Colon (tissue), 2 donors: ENCODE measurements around the gene CAPN8.

ENCODE experiments used
- FAIRE-seq: peaks from 2 replicates; lab custom pipeline; 2012; peaks lifted over from hg19 to GRCh38; lab: Jason Lieb, UNC
- donor health status: control.
- donor health status: control.

CAPN8 gene

DNA sequence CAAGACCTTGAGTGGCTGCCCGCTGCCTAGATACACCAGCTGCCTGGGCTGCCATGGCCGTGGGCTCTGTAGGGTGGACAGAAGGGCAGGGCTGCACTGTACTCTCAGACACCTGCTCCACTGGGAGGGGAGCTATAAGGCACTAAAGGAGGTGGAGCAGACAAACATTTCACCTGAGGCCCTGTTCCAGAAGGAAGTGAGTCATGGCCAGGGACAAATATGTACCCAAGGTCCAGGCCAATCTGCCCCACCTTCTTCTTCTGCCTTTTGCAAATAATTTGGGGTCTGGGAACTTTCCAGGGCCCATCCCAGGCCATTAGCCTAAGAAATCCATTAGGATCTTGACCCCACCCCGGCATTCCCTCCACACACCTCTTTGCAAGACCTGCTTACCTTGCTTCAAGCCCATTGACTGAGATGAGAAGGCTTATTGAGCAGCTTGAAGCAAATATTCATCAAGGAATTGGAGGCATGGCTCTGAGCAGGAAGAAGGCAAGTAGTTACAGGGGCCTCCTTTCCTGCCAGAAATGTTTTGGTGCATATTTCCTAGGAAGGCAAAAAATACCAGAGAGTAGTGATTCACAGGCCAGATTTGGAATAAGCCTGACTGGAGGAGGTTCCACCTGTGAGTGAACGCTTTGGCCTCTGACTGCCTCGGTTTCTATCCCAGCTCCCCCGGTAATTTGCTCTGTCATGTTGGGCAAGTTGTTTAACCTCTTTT, at the start of gene CAPN8:
CAPN8 (minus strand) TSS at position 110 of the 721 bp plus-strand sequence; CDS start at position 55, 55 bp downstream.
- no peak for FAIRE-seq

DNA sequence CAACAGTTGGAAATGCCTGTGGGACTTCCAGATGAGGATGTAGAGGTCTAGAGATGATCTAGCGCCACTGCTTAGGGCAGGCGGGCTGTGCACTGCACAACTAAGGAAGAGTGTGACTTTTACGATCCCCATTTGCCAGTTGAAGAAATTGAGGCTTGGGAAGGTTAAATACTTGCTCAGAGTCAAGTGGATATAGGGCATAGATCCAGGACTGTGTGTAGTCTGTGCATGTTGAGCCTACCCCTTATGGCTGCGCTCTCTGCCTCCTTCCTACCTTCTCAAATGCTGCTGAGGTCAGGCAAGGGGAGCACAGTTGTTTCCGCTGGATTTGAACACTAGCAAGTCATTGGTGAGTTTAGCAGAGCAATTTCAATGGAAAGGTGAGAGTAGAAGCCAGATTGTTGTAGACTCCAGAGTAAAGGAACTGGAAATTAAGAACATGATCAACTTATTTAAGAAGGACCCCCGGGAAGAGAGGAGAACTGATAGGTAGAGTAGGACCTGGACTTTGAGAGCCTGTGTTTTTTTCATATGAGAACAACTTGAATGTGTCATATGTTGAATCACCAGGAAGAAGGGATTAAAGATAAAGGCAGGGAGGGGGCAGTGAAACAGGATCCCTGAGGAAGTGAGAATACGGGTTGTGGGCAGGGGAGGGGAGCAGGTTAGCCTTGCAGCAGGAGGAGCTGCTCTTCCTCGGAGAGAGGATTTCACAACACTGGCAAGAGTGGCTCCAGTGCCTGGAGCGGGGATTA, 49.5 kb upstream of the CAPN8 start:
- FAIRE-seq = no peak

GRCh38 chr1:223714421-223714724, 48.9 kb upstream of the CAPN8 start:
- no peak for FAIRE-seq

DNA sequence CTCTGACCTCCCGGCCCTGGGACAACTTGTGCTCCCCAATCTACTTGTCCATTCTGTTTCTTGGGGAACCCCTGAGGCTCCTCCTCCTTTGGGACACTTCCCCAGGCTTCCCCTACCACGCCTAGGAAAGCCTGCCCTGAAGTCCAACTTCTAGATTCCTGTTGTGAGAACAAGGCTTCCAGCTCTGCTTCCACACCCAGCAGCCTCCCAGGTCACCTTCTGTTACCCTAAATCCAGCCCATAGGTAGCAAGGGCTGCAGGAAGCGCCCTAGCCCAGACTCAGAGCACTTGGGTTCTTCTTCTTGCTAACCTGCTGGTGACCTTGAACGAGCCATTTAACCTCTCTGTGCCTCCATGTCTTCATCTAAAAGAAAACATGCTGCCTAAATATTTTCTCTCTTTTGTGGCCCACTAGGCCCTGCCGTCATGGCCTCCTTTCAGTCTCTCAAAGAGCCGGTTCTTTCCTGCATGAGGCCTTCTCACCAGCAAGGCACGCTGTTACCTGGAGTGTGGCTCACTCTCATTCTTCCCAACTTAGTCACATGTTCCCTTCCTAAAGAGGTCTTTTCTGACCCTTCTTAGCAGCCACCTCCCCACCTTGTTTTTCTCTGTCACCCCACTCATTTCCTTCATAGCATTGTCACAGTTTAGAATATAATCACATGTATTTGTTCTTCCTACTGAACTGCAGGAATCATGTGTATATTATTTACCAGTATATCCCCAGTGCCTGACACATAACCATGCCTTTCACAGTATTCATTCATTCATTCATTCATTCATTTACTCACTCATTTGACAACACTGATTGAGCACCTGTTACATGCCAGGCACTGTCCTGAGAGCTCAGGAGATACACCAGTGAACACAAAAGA, 48.3 kb upstream of the CAPN8 start:
- FAIRE-seq = no peak

DNA sequence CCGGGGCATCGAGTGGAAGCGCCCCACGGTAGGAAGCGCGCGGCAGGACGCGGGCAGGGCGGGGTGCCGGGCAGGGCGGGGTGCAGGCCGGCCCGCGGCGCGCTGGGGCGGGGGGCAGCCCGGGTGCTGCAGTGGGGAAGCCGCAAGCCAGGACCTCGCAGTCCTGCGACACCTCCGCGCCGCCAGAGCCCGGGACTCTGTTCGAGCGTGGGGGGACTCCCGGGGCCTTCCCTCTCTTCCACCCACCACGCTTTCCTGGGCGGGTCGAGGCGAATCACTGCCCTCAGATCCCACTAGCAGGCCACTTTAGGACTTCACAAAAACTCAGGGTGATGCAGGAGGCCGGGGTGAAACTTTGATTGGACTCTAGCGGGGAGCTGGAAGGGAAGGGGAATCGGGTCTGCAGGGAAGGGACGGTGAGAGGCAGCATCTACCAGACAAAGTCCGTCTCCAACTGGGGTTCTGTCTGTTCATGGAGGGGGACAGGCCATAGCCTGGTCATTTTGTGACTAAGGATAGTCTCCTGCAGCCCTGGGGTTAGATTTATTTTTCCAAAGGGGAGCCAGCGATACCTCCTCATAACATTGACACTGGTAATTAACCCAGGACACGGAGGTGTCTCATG, 47.5 kb upstream of the CAPN8 start:
- FAIRE-seq = no peak

- FAIRE-seq = no peak
These were observed 46.8 kb upstream of the CAPN8 start, which contains the start of gene CAPN2 for GRCh38 chr1:223712194-223712849. Gene CAPN2 (plus strand): TSS chr1:223712539. CDS start chr1:223712641, 102 bp downstream.

DNA sequence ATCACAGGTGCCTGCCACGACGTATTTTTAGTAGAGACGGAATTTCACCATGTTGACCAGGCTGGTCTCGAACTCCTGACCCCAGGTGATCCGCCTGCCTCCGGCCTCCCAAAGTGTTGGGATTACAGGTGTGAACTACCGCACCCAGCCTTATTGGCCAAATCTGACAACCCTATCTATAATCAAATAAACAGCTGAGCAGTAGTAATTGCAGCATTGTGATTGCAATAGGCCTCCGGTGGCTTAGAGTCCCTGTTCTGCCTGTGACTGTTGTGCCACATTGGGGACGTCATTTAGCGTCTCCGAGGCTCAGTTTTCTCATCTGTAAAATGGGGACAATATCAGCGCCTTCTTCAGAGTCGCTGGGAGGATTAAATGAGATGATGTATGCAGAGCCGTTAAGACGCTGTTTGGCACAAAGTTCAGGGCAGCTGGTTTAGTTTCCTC, 46.3 kb upstream of the CAPN8 start:
- FAIRE-seq = no peak

DNA sequence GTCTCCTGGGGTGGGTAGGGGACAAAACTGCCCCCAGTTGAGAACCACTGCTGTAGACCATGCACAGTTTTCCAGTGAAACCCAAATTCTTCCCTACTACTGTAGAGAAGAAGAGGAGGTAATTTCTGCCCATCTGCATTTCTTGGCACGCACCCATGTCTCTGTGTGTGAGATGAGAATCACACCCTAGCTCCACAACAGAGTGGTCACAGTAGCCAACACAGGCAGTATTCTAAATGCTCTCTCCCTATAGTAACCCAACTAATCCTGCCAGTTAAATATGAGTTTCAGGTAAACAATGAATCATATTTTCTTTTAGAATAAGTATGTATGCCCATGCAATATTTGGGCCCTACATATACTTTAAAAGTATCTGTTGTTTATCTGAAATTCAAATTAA, 45.7 kb upstream of the CAPN8 start:
- no peak for FAIRE-seq

DNA sequence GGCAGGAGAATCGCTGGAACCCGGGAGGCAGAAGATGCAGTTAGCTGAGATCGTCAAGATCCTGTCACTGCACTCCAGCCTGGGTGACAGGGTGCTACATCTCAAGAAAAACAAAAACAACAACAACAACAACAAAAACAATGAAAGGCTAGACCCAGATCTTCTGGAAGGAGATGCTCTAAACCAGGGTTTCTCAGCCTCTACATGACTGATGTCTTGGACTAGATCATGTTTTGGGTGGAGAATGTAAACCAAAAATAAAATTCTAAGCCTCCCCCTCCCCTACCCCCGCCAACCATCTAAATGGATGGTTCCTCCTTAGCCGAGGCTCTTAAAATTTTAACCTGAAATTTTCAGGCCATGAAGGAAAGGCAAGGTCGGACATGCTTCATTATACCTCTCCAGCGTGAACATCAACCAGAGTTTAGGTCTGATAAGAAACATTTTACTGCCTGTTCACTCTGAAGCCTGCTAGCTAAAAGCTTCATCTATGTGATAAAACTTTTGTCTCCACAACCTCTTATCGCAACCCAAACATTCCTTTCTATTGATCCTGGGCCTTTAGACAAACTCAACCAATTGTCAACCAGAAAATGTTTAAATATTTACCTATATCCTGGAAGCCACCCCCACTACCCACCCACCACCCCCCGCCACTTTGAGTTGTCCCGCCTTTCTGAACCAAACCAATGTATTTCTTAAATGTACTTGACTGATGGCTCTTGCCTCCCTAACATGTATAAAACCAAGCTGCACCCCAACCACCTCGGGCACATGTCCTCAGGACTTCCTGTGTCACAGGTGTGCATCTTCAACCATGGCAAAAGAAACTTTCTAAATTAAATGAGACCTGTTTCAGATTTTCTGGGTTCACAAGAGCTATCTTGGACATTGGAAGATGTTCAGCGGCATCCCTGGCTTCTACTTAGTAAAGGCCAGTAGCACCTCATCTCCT, 45.0 kb upstream of the CAPN8 start:
- FAIRE-seq = no peak

- no peak for FAIRE-seq
These were observed 44.1 kb upstream of the CAPN8 start for GRCh38 chr1:223709598-223709997.

- FAIRE-seq = no peak
These were observed 43.3 kb upstream of the CAPN8 start for GRCh38 chr1:223708651-223709268.

GRCh38 chr1:223708001-223708359, 42.5 kb upstream of the CAPN8 start:
- FAIRE-seq = no peak

DNA sequence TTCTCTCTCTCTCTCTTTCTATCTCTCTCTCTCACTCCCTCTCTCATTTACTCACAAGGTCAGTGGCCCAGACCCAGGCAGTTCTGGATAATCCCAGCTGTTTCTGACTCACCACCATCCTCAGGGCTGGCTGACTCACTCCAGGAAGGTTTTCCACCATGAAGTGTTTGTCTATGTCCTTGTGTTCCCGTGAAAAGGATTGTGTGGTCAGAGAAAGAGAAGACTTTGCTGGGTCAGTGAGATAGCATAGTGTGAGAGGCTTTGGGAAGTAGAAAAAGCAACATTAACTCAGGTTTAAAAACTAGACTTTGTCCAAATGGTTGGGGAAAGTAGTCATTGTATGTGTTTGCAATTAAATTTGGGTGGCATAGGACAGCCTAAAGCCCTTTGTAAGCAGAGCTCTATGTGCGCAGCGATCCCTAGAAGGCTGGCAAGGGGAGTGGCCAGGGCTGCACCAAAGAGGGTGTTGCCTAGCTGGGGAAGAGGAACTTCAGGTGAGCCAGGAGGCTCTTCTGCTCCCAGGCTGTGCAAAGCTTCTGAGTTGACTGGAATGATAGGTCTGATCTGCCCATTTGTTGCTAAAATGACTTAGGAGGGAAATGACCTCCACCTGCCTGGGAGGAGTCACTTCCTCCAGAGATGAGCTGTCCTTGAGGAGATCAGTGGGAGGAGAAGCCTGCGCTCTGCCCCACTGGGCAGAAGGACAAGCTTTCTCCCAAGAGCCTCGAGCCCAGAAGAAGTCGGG, 41.9 kb upstream of the CAPN8 start:
- no peak for FAIRE-seq

DNA sequence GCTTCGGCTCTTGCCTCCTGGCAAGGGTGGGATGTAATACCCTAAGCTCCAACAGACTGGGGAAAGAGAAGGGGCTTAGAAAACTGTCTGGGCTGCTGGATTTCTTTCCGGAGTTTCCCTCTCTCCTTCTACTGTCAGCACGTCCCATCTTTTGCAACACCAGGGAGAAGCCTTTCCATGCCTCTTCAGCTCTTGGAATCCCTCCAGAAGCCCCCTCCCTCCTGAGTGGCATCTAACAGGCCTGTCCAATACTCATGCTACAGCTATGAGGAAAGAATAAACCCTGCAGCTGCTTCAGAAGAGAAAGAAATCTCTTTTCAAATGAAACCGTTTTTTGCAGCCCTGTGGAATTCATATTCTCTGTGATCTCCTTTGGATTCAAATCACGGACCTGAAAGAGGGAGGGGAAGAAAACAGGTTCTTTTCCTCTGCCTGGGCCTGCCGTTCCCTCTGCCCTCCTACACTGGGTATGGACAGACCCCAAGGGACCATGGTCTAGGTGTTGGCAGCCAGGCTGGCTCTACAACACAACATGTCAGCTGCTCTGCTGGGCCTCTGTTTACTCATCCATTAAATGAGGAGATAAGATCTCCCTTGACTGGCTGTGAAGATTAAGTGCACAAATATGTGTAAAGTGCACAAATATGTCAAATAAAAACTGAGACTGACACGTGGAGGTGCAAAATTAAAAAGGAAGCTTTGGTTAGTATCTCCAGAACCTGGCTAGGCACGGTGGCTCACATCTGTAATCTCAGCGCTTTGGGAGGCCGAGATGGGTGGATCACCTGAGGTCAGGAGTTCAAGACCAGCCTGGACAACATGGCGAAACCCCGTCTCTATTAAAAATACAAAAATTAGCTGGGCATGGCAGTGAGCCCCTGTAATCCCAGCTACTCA, 40.8 kb upstream of the CAPN8 start:
- FAIRE-seq = no peak

DNA sequence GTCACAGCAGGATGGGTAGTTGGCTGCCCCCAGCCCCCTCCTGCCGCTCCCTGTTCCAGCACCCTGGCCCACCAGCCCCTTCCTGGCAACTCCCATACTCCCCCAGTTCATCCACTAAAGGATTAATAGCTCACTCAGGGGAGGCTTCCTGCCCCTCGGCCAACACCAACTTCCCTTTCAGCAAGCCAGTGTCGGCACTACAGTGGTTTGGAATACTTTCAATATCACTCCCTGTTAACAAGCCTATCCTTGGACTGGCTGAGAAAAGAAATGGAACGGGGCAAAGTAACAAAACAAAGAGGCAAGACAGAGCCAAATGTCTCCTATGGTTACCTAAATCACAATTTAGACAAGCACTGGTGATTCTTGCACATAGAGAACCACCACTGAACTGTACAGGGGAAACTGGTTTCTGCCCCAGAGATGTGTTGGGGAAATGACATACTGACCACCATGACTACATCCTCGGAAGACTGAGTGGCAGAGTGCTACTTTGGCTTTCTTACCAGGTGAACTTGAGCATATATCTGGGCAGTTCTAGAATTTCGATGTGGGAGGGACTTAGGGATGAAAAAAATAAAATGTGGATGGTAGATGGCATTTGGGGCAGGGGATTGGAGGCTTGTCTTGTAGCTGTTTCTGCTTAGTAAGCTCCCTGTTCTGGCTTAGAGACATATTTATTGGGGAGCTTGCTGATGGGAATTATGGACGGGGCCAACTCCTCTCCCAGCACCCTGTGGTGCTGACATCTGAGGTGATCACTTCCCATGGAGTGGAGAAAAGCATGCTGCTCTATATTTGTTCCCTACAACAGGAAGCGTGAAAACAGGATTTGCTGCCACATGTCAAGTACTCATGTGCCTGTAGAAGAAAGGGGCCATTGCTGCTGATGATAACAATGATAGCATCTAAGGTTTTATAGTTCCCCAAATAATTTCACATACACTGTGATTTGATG, 39.7 kb upstream of the CAPN8 start:
- no peak for FAIRE-seq

GRCh38 chr1:223703668-223704013, 38.1 kb upstream of the CAPN8 start:
- FAIRE-seq = no peak
